HEK293 (cell line): ENCODE measurements around the gene HPX.
A peak's percentile ranks its signal among the peaks of the same experiment; 100 is the strongest.

Experiments
- INSM2 ChIP-seq: fragments of 450-650 bp; formaldehyde crosslinking; IDR thresholded peaks from 2 replicates; pipeline ENCODE4 v1.5.1; 2016; ENCODE audit warnings: missing biosample characterization, missing genetic modification characterization
- KLF16 ChIP-seq: fragments of 450-650 bp; formaldehyde crosslinking; IDR thresholded peaks from 2 replicates; pipeline ENCODE4 v1.5.1; 2017; ENCODE audit warnings: missing biosample characterization, missing genetic modification characterization
- ZFP3 ChIP-seq: fragments of 450-650 bp; formaldehyde crosslinking; IDR thresholded peaks from 2 replicates; pipeline ENCODE4 v1.5.1; 2016; ENCODE audit warnings: low read depth, missing biosample characterization, missing genetic modification characterization
- ZFP41 ChIP-seq: fragments of 450-650 bp; formaldehyde crosslinking; IDR thresholded peaks from 2 replicates; pipeline ENCODE4 v1.5.1; 2016; ENCODE audit warnings: missing biosample characterization, missing genetic modification characterization, borderline replicate concordance
- ZNF114 ChIP-seq: fragments of 450-650 bp; formaldehyde crosslinking; IDR thresholded peaks from 2 replicates; pipeline ENCODE4 v1.5.0; 2017; ENCODE audit warnings: missing biosample characterization, missing genetic modification characterization
- ZNF174 ChIP-seq: fragments of 450-650 bp; formaldehyde crosslinking; IDR thresholded peaks from 2 replicates; pipeline ENCODE4 v1.5.0; 2017; ENCODE audit warnings: missing biosample characterization, mild to moderate bottlenecking, missing genetic modification characterization
- ZNF175 ChIP-seq: fragments of 450-650 bp; formaldehyde crosslinking; IDR thresholded peaks from 2 replicates; pipeline ENCODE4 v1.5.1; 2016; ENCODE audit warnings: missing biosample characterization, missing genetic modification characterization
- ZNF223 ChIP-seq: fragments of 450-650 bp; formaldehyde crosslinking; IDR thresholded peaks from 2 replicates; pipeline ENCODE4 v1.5.1; 2016; ENCODE audit warnings: missing biosample characterization, missing genetic modification characterization
- ZNF248 ChIP-seq: fragments of 450-650 bp; formaldehyde crosslinking; IDR thresholded peaks from 2 replicates; pipeline ENCODE4 v1.5.1; 2017; ENCODE audit warnings: missing biosample characterization, missing genetic modification characterization
- ZNF366 ChIP-seq: fragments of 450-650 bp; formaldehyde crosslinking; conservative IDR thresholded peaks from 2 replicates; pipeline ENCODE4 v1.5.1; 2016; ENCODE audit warnings: missing biosample characterization, missing genetic modification characterization
- ZNF394 ChIP-seq: fragments of 450-650 bp; formaldehyde crosslinking; IDR thresholded peaks from 2 replicates; pipeline ENCODE4 v1.5.1; 2016; ENCODE audit warnings: missing biosample characterization, missing genetic modification characterization, mild to moderate bottlenecking, moderate library complexity, borderline replicate concordance
- ZNF416 ChIP-seq: fragments of 450-650 bp; formaldehyde crosslinking; IDR thresholded peaks from 2 replicates; pipeline ENCODE4 v1.5.1; 2016; ENCODE audit warnings: missing biosample characterization, missing genetic modification characterization
- ZNF530 ChIP-seq: fragments of 450-650 bp; formaldehyde crosslinking; IDR thresholded peaks from 2 replicates; pipeline ENCODE4 v1.5.1; 2016; ENCODE audit warnings: low read depth, missing biosample characterization, missing genetic modification characterization
- ZNF707 ChIP-seq: fragments of 450-650 bp; formaldehyde crosslinking; IDR thresholded peaks from 2 replicates; pipeline ENCODE4 v1.5.1; 2016; ENCODE audit warnings: missing biosample characterization, missing genetic modification characterization
- ZNF776 ChIP-seq: fragments of 450-650 bp; formaldehyde crosslinking; IDR thresholded peaks from 2 replicates; pipeline ENCODE4 v1.5.0; 2017; ENCODE audit warnings: missing biosample characterization, missing genetic modification characterization, borderline replicate concordance
- ZNF792 ChIP-seq: fragments of 450-650 bp; formaldehyde crosslinking; IDR thresholded peaks from 2 replicates; pipeline ENCODE4 v1.5.1; 2016; ENCODE audit warnings: missing biosample characterization, missing genetic modification characterization
- ZNF837 ChIP-seq: fragments of 450-650 bp; formaldehyde crosslinking; IDR thresholded peaks from 2 replicates; pipeline ENCODE4 v1.5.1; 2016; ENCODE audit warnings: missing biosample characterization, missing genetic modification characterization
- ZSCAN18 ChIP-seq: fragments of 450-650 bp; formaldehyde crosslinking; IDR thresholded peaks from 2 replicates; pipeline ENCODE4 v1.5.1; 2016; ENCODE audit warnings: missing biosample characterization, missing genetic modification characterization
- TF ChIP-seq, protein P1 (sequence below): fragments of 450-650 bp; formaldehyde crosslinking; conservative IDR thresholded peaks from 2 replicates; pipeline ENCODE4 v1.5.1; 2016; ENCODE audit warnings: low read depth, missing biosample characterization, missing genetic modification characterization
- TF ChIP-seq, protein P2 (sequence below): fragments of 450-650 bp; formaldehyde crosslinking; IDR thresholded peaks from 2 replicates; pipeline ENCODE4 v1.5.1; 2016; ENCODE audit warnings: missing biosample characterization, missing genetic modification characterization, borderline replicate concordance
- TF ChIP-seq, protein P3 (sequence below): fragments of 450-650 bp; formaldehyde crosslinking; IDR thresholded peaks from 2 replicates; pipeline ENCODE4 v1.5.1; 2016; ENCODE audit warnings: missing biosample characterization, missing genetic modification characterization

HPX gene

GRCh38 chr11:6473451-6474412 is 32.9 kb upstream of the HPX start, which contains the start of gene TRIM3 (continued):
- no peak for TF ChIP-seq ZSCAN18 (tag by site-specific recombination)
- TF ChIP-seq ZNF707 (tag by site-specific recombination), result no peak
- TF ChIP-seq ZNF175 (tag by site-specific recombination), result no peak
- no peak for TF ChIP-seq ZNF776 (tag by site-specific recombination)
- TF ChIP-seq ZNF792 (tag by site-specific recombination), result no peak
- TF ChIP-seq INSM2, result no peak
- no peak for TF ChIP-seq ZNF366 (tag by site-specific recombination)
- no peak for TF ChIP-seq ZFP41 (tag by site-specific recombination)
- no peak for TF ChIP-seq ZNF248 (tag by site-specific recombination)
- TF ChIP-seq ZFP3 (tag by site-specific recombination), result no peak
- TF ChIP-seq, protein P1, sequence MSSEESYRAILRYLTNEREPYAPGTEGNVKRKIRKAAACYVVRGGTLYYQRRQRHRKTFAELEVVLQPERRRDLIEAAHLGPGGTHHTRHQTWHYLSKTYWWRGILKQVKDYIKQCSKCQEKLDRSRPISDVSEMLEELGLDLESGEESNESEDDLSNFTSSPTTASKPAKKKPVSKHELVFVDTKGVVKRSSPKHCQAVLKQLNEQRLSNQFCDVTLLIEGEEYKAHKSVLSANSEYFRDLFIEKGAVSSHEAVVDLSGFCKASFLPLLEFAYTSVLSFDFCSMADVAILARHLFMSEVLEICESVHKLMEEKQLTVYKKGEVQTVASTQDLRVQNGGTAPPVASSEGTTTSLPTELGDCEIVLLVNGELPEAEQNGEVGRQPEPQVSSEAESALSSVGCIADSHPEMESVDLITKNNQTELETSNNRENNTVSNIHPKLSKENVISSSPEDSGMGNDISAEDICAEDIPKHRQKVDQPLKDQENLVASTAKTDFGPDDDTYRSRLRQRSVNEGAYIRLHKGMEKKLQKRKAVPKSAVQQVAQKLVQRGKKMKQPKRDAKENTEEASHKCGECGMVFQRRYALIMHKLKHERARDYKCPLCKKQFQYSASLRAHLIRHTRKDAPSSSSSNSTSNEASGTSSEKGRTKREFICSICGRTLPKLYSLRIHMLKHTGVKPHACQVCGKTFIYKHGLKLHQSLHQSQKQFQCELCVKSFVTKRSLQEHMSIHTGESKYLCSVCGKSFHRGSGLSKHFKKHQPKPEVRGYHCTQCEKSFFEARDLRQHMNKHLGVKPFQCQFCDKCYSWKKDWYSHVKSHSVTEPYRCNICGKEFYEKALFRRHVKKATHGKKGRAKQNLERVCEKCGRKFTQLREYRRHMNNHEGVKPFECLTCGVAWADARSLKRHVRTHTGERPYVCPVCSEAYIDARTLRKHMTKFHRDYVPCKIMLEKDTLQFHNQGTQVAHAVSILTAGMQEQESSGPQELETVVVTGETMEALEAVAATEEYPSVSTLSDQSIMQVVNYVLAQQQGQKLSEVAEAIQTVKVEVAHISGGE, result 0 out of 2 replicates have a peak, but pooled peaks have one; percentile 18
- TF ChIP-seq ZNF174 (tag by site-specific recombination), result no peak
- no peak for TF ChIP-seq ZNF223 (tag by site-specific recombination)
- TF ChIP-seq ZNF394 (tag by site-specific recombination), result no peak
- no peak for TF ChIP-seq ZNF416
- no peak for TF ChIP-seq KLF16 (tag by site-specific recombination)
- TF ChIP-seq ZNF530 (tag by site-specific recombination), result no peak
- TF ChIP-seq, protein P2, sequence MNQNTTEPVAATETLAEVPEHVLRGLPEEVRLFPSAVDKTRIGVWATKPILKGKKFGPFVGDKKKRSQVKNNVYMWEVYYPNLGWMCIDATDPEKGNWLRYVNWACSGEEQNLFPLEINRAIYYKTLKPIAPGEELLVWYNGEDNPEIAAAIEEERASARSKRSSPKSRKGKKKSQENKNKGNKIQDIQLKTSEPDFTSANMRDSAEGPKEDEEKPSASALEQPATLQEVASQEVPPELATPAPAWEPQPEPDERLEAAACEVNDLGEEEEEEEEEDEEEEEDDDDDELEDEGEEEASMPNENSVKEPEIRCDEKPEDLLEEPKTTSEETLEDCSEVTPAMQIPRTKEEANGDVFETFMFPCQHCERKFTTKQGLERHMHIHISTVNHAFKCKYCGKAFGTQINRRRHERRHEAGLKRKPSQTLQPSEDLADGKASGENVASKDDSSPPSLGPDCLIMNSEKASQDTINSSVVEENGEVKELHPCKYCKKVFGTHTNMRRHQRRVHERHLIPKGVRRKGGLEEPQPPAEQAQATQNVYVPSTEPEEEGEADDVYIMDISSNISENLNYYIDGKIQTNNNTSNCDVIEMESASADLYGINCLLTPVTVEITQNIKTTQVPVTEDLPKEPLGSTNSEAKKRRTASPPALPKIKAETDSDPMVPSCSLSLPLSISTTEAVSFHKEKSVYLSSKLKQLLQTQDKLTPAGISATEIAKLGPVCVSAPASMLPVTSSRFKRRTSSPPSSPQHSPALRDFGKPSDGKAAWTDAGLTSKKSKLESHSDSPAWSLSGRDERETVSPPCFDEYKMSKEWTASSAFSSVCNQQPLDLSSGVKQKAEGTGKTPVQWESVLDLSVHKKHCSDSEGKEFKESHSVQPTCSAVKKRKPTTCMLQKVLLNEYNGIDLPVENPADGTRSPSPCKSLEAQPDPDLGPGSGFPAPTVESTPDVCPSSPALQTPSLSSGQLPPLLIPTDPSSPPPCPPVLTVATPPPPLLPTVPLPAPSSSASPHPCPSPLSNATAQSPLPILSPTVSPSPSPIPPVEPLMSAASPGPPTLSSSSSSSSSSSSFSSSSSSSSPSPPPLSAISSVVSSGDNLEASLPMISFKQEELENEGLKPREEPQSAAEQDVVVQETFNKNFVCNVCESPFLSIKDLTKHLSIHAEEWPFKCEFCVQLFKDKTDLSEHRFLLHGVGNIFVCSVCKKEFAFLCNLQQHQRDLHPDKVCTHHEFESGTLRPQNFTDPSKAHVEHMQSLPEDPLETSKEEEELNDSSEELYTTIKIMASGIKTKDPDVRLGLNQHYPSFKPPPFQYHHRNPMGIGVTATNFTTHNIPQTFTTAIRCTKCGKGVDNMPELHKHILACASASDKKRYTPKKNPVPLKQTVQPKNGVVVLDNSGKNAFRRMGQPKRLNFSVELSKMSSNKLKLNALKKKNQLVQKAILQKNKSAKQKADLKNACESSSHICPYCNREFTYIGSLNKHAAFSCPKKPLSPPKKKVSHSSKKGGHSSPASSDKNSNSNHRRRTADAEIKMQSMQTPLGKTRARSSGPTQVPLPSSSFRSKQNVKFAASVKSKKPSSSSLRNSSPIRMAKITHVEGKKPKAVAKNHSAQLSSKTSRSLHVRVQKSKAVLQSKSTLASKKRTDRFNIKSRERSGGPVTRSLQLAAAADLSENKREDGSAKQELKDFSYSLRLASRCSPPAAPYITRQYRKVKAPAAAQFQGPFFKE, result no peak
- TF ChIP-seq, protein P3, sequence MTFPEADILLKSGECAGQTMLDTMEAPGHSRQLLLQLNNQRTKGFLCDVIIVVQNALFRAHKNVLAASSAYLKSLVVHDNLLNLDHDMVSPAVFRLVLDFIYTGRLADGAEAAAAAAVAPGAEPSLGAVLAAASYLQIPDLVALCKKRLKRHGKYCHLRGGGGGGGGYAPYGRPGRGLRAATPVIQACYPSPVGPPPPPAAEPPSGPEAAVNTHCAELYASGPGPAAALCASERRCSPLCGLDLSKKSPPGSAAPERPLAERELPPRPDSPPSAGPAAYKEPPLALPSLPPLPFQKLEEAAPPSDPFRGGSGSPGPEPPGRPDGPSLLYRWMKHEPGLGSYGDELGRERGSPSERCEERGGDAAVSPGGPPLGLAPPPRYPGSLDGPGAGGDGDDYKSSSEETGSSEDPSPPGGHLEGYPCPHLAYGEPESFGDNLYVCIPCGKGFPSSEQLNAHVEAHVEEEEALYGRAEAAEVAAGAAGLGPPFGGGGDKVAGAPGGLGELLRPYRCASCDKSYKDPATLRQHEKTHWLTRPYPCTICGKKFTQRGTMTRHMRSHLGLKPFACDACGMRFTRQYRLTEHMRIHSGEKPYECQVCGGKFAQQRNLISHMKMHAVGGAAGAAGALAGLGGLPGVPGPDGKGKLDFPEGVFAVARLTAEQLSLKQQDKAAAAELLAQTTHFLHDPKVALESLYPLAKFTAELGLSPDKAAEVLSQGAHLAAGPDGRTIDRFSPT, result no peak
- no peak for TF ChIP-seq ZNF114 (tag by site-specific recombination)
- TF ChIP-seq ZNF837 (tag by site-specific recombination), result no peak
